GM23338 (cell line): ENCODE data around the gene RLN2. TPM values are rescaled to one million over a fixed set of nuclear protein-coding genes. Genes with fewer than 3 reads are reported as not detected.

ENCODE experiments used
- ATAC-seq: fragments of 200-7000 bp; cut with Tn5 transposase; 3 replicates; pipeline ENCODE4 v1.9.1; 2020
- DNase-seq: peaks from one replicate; pipeline ENCODE4 v3.0.0-alpha.2; 2015; ENCODE audit warnings: low spot score
- H2AFZ ChIP-seq: fragments of 200-600 bp; sonication (generic); 2 replicates; pipeline ENCODE4 v1.8.0; 2016; ENCODE audit warnings: antibody characterized with exemption, mild to moderate bottlenecking, moderate library complexity
- H3F3A ChIP-seq: fragments of 200-600 bp; sonication (generic); replicated peaks from 2 replicates; pipeline ENCODE4 v1.8.0; 2017; ENCODE audit warnings: antibody characterized with exemption, mixed run types, low read depth
- H3K27ac ChIP-seq: fragments of 200-600 bp; sonication (generic); 2 replicates; pipeline ENCODE4 v1.6.1; 2016; ENCODE audit warnings: low read depth
- H3K27me3 ChIP-seq: fragments of 200-600 bp; sonication (generic); 2 replicates; pipeline ENCODE4 v1.8.0; 2016; ENCODE audit warnings: mild to moderate bottlenecking, mixed run types, moderate library complexity; ENCODE audit not compliant: insufficient read depth
- H3K36me3 ChIP-seq: fragments of 200-600 bp; sonication (generic); 2 replicates; pipeline ENCODE4 v1.8.0; 2016; ENCODE audit warnings: mild to moderate bottlenecking; ENCODE audit not compliant: insufficient read depth
- H3K4me1 ChIP-seq: fragments of 200-600 bp; sonication (generic); 2 replicates; pipeline ENCODE4 v1.8.0; 2016; ENCODE audit warnings: mild to moderate bottlenecking, moderate library complexity; ENCODE audit not compliant: insufficient read depth
- H3K4me2 ChIP-seq: fragments of 200-600 bp; sonication (generic); 2 replicates; pipeline ENCODE4 v1.7.1; 2017; ENCODE audit warnings: mixed run types
- H3K4me3 ChIP-seq: fragments of 200-600 bp; sonication (generic); 2 replicates; pipeline ENCODE4 v1.6.1; 2016; ENCODE audit warnings: mixed run types
- H3K79me2 ChIP-seq: fragments of 200-600 bp; sonication (generic); replicated peaks from 2 replicates; pipeline ENCODE4 v1.8.0; 2017; ENCODE audit warnings: mild to moderate bottlenecking; ENCODE audit not compliant: insufficient read depth
- H3K9me2 ChIP-seq: fragments of 200-600 bp; sonication (generic); 2 replicates; pipeline ENCODE4 v1.8.0; 2017; ENCODE audit not compliant: insufficient read depth
- H4K20me1 ChIP-seq: fragments of 200-600 bp; sonication (generic); replicated peaks from 2 replicates; pipeline ENCODE4 v1.8.0; 2017; ENCODE audit warnings: mild to moderate bottlenecking; ENCODE audit not compliant: insufficient read depth
- H3K27ac Mint-ChIP-seq: 2 replicates; pipeline ENCODE4 v1.8.0; 2020; ENCODE audit warnings: inconsistent platforms, mild to moderate bottlenecking, moderate library complexity, mixed read lengths
- H3K27me3 Mint-ChIP-seq: 3 replicates; pipeline ENCODE4 v1.8.0; 2022; ENCODE audit warnings: low read depth, mild to moderate bottlenecking, moderate library complexity, mixed read lengths, inconsistent platforms; ENCODE audit not compliant: insufficient read depth, poor library complexity
- H3K36me3 Mint-ChIP-seq: 3 replicates; pipeline ENCODE4 v1.8.0; 2021; ENCODE audit warnings: low read depth, mild to moderate bottlenecking, inconsistent platforms, moderate library complexity, mixed read lengths
- H3K4me1 Mint-ChIP-seq: 3 replicates; pipeline ENCODE4 v1.8.0; 2020; ENCODE audit warnings: mild to moderate bottlenecking, inconsistent platforms, mixed read lengths
- H3K4me3 Mint-ChIP-seq: 3 replicates; pipeline ENCODE4 v1.8.0; 2021; ENCODE audit warnings: moderate library complexity, mild to moderate bottlenecking, inconsistent platforms, mixed read lengths
- H3K9me3 Mint-ChIP-seq: 3 replicates; pipeline ENCODE4 v1.8.0; 2020; ENCODE audit warnings: moderate library complexity, mild to moderate bottlenecking, inconsistent platforms, mixed read lengths
- CREB1 ChIP-seq: fragments of 250-450 bp; sonication (Bioruptor Pico); IDR thresholded peaks from 2 replicates; pipeline ENCODE4 v1.5.0; 2020; ENCODE audit warnings: low read depth, mild to moderate bottlenecking, moderate library complexity
- ETS1 ChIP-seq: IDR thresholded peaks from 2 replicates; pipeline ENCODE4 v1.6.1; 2016; ENCODE audit warnings: antibody characterized with exemption
- EZH2phosphoT487 ChIP-seq: fragments of 200-600 bp; sonication (generic); IDR thresholded peaks from one replicate; pipeline ENCODE4 v1.8.1; 2018; ENCODE audit warnings: antibody characterized with exemption; ENCODE audit not compliant: unreplicated experiment
- STAT1 ChIP-seq: IDR thresholded peaks from one replicate; pipeline ENCODE4 v1.6.1; 2016; ENCODE audit warnings: antibody characterized with exemption; ENCODE audit not compliant: unreplicated experiment
- ZNF114 ChIP-seq: fragments of 250-450 bp; sonication (Bioruptor Pico); IDR thresholded peaks from 2 replicates; pipeline ENCODE4 v1.5.0; 2020; ENCODE audit warnings: mild to moderate bottlenecking, moderate library complexity
- ZNF331 ChIP-seq: fragments of 250-450 bp; sonication (Bioruptor Pico); IDR thresholded peaks from 2 replicates; pipeline ENCODE4 v1.5.0; 2020; ENCODE audit warnings: low read depth, mild to moderate bottlenecking, moderate library complexity
- polyA plus RNA-seq: library from polyadenylated mRNA; unstranded; fragments of >200 nt; fragmentation: Nextera tagmentation; extraction: Ambion mirVana; gene quantifications from 2 replicates; pipeline ENCODE4 v1.2.1, GENCODE V29; 2016
- total RNA-seq: library from RNA; depleted of rRNA; stranded (reverse); fragments of >200 nt; shearing (Covaris generic); gene quantifications from 2 replicates; pipeline ENCODE4 v1.2.3, GENCODE V29; 2014
- TF ChIP-seq, protein P1 (sequence below), 2 experiments: fragments of 200-600 bp in 1 of 2; sonication (generic) in 1 of 2; conservative IDR thresholded peaks; 2 replicates each; pipeline versions ENCODE4 v1.5.1 to v1.6.1; 2016 to 2017; ENCODE audit warnings: antibody characterized with exemption in 2 of 2, low read depth in 2 of 2, mild to moderate bottlenecking in 2 of 2, moderate library complexity in 1 of 2

RLN2 gene
- total and polyA plus RNA-seq, 2 experiments from 2014 or later = 4.0 to 10.6 TPM

DNA sequence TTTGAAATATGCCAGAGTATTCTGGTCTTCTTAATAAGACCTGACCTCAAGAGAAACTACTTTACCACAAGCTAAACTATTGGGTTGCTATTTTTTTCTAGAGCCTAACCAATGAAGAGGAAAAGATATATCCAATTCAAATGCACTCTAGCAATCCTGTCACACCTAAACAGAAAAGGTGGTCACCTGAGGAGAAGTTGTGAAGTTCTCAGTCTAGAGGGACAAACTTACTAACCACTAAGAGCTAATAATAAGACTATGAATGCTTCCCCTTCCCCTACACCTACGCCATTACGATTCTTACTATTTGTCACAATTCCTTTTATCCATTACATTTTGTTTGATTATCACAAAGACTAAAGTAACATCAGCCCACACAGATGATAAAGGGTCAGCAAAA is 29.7 kb downstream of the RLN2 start:
- no peaks in the 10 kb centered on the region; the same call in 2 of the 3 replicates for H3K9me3 Mint-ChIP-seq
- Histone ChIP-seq H3K27me3 (no peaks in the 10 kb centered on the region), H3K4me3 (no peak overlapping the region), H3K79me2 (no peaks in the 10 kb centered on the region), H3K27ac (no peak overlapping the region), H4K20me1 (no peaks in the 10 kb centered on the region), H3K4me1 (peaks cover 10% of the 10 kb centered on the region), H2AFZ (no peak overlapping the region), H3F3A (no peaks in the 10 kb centered on the region), H3K4me2 (no peak overlapping the region), H3K36me3 (no peaks in the 10 kb centered on the region), H3K9me2 (no peaks in the 10 kb centered on the region)
- H3K27me3 Mint-ChIP-seq = peaks cover 2% of the 10 kb centered on the region
- H3K36me3 Mint-ChIP-seq = no peaks in the 10 kb centered on the region
- H3K27ac Mint-ChIP-seq = no peak overlapping the region
- TF ChIP-seq EZH2phosphoT487 (no peak), ZNF331 (CRISPR knock-in tag) (no peak)
- peaks cover 3% of the 10 kb centered on the region; the same call in 2 of the 3 replicates for H3K4me1 Mint-ChIP-seq
- no peak for DNase-seq
- no peak for ATAC-seq
- no peak overlapping the region for H3K4me3 Mint-ChIP-seq

GRCh38 chr9:5269249-5269715 is 35.2 kb downstream of the RLN2 start:
- peak; percentile 89 for DNase-seq
- Histone ChIP-seq H3K27ac (peak overlapping the region; percentile 53; the same call in 1 of the 2 replicates), H3F3A (no peaks in the 10 kb centered on the region), H3K36me3 (no peaks in the 10 kb centered on the region), H4K20me1 (no peaks in the 10 kb centered on the region), H3K4me1 (peaks cover 21% of the 10 kb centered on the region), H3K4me3 (0 out of 2 replicates have a peak overlapping the region, but pooled peaks have one; percentile 6), H2AFZ (no peak overlapping the region), H3K79me2 (no peaks in the 10 kb centered on the region), H3K4me2 (peak overlapping the region; percentile 0; the same call in 1 of the 2 replicates), H3K9me2 (peaks cover 5% of the 10 kb centered on the region), H3K27me3 (no peaks in the 10 kb centered on the region)
- peak overlapping the region; percentile 4; the same call in 1 of the 3 replicates for H3K4me3 Mint-ChIP-seq
- peaks cover 5% of the 10 kb centered on the region for H3K27me3 Mint-ChIP-seq
- H3K4me1 Mint-ChIP-seq = peaks cover 18% of the 10 kb centered on the region
- H3K9me3 Mint-ChIP-seq = no peaks in the 10 kb centered on the region
- H3K36me3 Mint-ChIP-seq = no peaks in the 10 kb centered on the region
- no peak for TF ChIP-seq STAT1
- no peak for TF ChIP-seq ZNF114 (CRISPR knock-in tag)
- no peak for TF ChIP-seq ETS1
- TF ChIP-seq CREB1 (CRISPR knock-in tag) = no peak
- no peak for TF ChIP-seq ZNF331 (CRISPR knock-in tag)
- peak; percentile 91 for ATAC-seq
- H3K27ac Mint-ChIP-seq = peak overlapping the region; percentile 76

DNA sequence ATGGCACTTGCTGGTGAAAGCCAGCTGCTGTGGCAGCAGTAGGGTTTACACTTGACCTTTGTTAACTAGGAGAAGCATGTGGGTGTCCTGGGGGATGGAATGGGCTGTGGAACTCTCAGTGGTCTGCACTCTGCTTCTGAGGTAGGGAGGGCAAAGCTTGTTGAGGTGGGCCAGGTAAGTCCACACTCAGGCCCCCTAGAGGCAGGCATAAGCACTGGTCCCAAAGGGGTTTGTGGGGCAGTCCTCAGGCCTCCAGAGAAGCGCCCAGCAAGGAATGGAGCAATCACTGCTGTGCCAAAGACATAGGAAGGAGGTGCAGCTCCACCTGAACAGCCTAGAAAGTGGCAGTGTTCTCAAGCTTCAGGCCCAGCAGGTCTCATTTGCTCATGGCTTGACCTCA is 38.6 kb downstream of the RLN2 start:
- H2AFZ ChIP-seq = no peak overlapping the region
- no peaks in the 10 kb centered on the region for H3K79me2 ChIP-seq
- DNase-seq (peak; percentile 55), ATAC-seq (peak; percentile 80)
- Mint-ChIP-seq H3K4me1 (peaks cover 18% of the 10 kb centered on the region), H3K4me3 (no peak overlapping the region), H3K27ac (no peak overlapping the region), H3K27me3 (peaks cover 6% of the 10 kb centered on the region), H3K9me3 (no peaks in the 10 kb centered on the region), H3K36me3 (no peaks in the 10 kb centered on the region)
- H3K4me2 ChIP-seq = no peak overlapping the region
- H3K36me3 ChIP-seq = no peaks in the 10 kb centered on the region
- no peaks in the 10 kb centered on the region for H4K20me1 ChIP-seq
- H3K27ac ChIP-seq = no peak overlapping the region
- H3K9me2 ChIP-seq = peaks cover 5% of the 10 kb centered on the region
- TF ChIP-seq, protein P1, sequence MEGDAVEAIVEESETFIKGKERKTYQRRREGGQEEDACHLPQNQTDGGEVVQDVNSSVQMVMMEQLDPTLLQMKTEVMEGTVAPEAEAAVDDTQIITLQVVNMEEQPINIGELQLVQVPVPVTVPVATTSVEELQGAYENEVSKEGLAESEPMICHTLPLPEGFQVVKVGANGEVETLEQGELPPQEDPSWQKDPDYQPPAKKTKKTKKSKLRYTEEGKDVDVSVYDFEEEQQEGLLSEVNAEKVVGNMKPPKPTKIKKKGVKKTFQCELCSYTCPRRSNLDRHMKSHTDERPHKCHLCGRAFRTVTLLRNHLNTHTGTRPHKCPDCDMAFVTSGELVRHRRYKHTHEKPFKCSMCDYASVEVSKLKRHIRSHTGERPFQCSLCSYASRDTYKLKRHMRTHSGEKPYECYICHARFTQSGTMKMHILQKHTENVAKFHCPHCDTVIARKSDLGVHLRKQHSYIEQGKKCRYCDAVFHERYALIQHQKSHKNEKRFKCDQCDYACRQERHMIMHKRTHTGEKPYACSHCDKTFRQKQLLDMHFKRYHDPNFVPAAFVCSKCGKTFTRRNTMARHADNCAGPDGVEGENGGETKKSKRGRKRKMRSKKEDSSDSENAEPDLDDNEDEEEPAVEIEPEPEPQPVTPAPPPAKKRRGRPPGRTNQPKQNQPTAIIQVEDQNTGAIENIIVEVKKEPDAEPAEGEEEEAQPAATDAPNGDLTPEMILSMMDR (conservative IDR thresholded peaks at IDR 0.05; ENCODE audit: low read depth in 2 of 2) = peak; percentile 49 to 61
- no peak for TF ChIP-seq ETS1
- no peak overlapping the region for H3K4me3 ChIP-seq
- no peaks in the 10 kb centered on the region for H3F3A ChIP-seq
- peaks cover 21% of the 10 kb centered on the region for H3K4me1 ChIP-seq
- no peaks in the 10 kb centered on the region for H3K27me3 ChIP-seq
